K562 treated with DMSO at 1 percent for 48 hours (cell line): ENCODE data around the gene ANKRD60. TPM values are rescaled to one million over a fixed set of nuclear protein-coding genes. Genes with fewer than 3 reads are reported as not detected.

ENCODE experiments used
- total RNA-seq: library from RNA; unstranded; fragments of 300-600 nt; gene quantifications from 2 replicates; pipeline ENCODE4 v1.2.3, GENCODE V29; 2022; ENCODE audit warnings: low replicate concordance; ENCODE audit errors: extremely low read depth

Gene ANKRD60
- not detected in 2 replicates for total RNA-seq

GRCh38 chr20:58228484-58229197, at the start of gene ANKRD60:
Gene ANKRD60 (minus strand): TSS chr20:58228653. CDS start chr20:58228653, 0 bp downstream.

Other genes starting within 250 kb of the ANKRD60 start
- gene RAB22A, start 81.1 kb upstream of the ANKRD60 start, total RNA-seq, result not detected in 2 replicates
- not detected in 2 replicates for gene VAPB, start 160.6 kb upstream of the ANKRD60 start, total RNA-seq